HG03575 (cell line): ENCODE results near the gene IFT88.

Experiments used
- ATAC-seq: cut with Tn5 transposase; IDR thresholded peaks from one replicate; pipeline ENCODE4 v1.9.1; 2021; ENCODE audit not compliant: unreplicated experiment, insufficient number of reproducible peaks, low FRiP score; ENCODE audit errors: extremely low read depth

IFT88 gene

DNA sequence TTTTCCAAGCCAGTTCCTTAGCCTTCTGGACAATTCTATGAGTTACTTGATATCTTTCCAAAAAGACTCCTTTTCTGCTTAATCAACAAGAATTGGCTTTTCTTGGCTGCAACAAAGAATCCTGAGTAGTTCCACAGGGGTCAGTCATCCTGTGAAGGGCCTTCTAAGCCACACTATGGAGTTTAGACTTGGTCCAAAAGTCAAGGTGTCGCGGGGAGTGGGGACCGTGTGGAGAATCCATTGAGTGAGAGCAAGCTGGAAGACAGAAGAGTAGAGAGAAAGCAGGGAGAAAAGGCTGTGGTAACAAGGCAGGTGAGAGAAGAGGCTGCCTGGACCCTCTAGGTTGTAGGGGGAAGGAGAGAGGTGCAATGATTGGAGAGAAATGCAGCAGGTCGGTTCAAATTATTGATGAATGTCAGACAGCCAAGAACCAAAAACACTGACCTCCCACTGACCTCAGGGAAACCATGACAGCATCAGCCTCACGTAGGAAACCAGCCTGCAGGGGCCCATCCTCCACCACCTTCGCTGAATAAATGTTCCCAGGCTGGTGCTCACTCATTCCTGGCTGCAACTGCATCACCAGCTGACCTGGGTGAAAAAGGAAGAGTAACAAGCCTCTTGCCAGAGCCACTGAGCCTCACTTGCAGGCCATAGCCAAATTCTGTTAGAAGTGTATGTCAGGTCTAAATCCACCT, 7.1 kb upstream of the IFT88 start:
- no peak for ATAC-seq

DNA sequence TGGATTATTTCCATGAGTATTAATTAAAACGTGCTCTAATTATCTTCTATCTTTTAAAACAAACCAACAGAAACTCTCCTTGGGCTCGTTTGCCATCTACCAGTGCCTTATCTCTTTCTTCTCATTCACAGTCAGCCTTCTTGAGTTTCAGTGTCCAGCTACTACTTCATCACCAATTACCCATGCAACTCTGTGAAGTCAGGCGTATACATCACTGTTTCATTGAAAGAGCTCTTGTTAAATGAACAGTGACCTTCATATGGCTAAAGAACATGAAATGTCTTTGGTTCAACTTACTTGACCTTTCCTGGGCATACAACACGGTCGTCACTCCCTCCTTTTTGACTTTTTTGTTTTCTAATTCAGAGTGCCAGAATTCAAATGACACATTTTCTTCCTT, 5.2 kb upstream of the IFT88 start:
- no peak for ATAC-seq

DNA sequence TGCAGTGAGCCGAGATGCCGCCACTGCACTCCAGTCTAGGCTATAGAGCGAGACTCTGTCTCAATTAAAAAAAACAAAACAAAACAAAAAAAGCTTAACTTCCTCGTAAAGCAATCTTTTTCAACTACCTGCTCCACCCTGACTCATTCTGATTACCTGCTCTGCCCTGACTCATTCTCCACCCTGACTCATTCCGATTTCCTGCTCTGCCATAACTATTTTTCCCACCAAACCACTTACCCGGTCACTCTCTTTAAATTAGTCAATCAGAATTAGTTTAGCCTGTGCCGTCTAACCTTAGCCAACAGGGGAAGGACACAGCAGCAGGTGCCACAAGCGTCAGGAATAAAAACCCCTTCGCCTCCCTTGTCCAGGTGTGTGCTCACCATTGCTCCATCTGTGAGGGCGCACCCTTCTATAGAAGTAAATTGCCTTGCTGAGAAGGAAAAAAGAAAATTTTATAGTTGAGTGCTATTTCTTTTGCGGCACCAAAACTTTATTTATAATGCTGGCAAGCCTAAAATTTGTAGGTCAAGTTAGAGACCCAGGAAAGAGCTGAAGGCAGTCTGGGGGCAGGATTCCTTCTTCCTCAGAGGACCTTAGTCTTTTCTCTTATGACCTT, 1.7 kb upstream of the IFT88 start:
- ATAC-seq, result no peak

DNA sequence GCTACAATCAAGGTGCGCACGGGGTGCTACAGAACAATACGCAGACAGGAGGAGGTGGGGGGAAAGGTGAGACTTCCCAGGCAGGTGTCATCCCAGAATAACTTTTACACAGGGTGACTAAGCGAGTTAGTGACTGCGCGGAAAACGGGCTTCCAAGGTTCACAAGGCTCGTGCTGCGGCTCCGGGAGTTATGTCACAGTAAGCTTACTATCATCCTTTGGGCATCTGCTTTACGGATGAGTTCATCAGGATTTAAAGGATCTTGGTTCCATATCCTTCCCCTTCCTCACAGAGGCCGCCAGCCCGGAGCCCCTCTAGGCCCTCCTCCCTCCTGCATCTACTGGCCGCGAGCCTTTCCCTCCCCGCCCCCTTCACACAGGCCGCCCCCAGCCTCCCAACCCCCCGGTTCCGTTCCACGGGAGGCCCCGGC, 474 bp upstream of the IFT88 start:
- ATAC-seq, result no peak

DNA sequence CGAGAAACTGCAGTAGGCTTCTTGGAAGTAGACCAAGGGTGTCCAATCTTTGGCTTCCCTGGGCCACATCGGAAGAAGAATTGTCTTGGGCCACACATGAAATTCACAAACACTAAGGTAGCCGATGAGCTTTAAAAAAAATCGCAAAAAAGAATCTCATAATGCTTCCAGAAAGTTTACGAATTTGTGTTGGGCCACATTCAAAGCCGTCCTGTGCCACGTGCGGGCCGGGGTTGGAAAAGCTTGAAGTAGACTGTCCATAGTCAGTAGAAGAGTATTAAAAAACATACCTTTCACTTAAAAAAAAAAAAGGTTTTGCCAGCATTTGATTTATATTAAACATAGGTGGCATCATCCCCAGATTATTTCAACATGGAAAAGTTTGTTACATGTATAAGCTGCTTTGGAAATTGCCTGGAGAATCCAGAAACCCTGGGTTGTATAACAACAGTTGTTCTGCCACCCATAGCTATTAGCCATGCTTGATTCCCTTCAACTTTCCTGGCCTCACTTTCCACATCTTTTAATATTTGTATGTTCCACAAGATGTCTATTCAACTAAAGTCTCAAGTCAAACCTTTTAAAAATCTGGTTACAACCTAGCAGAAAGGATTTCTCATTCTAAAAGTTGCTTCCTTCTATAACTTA, 1.0 kb downstream of the IFT88 start:
- ATAC-seq, result no peak

DNA sequence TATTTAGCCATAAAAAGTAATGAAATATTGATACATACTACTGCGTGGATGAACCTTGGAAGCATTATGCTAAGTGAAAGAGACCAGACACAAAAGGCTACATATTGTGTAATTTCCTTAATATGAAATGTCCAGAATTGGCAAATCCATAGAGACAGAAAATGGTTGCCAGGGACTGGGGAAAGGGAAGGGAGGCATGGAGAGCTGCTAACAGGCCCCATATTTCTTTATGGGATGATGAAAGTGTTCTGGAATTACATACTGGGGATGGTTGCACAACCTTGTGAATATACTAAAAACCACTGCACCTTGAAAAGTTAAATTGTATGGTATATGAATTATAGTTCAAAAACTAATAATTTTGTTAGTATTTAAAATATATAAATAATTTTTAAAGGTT, 3.6 kb downstream of the IFT88 start:
- ATAC-seq, result no peak

DNA sequence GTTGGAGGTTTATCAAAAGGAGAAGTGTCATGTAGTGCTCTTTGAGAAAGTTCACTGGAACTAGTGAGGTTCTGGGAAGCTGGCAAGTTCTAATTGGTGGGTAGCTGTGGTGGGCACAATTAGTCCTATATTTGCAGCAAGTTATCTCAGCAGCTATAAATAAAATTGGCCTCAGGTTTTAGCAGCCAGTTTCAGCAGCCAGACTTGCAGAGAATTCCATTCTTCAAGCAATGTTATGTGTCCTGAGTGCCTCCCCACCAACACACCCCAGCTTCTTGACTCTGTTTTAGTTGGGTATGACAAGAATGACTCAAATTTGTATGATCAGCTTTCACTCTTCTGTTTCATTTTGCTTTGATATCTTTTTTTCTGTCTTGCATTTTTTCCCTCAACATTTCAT, 4.7 kb downstream of the IFT88 start:
- no peak for ATAC-seq

DNA sequence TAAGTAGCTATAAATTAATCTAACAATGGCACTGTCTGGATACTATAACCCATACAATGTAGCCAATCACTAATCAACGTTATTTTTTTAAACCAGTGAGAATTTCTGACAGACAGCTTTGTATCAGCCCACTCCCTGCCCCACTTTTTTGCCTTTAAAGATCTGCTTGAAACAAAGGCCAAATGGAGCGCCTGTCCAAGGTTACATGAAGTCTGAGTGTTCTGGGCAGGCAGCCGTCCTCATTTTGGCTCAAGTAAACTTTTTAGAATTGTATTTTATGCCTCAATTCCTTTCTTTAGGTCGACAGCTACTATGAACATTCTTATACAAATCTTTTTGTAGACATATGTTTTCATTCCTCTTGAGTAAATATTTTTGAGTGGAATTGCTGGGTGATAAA, 6.2 kb downstream of the IFT88 start:
- ATAC-seq, result no peak

DNA sequence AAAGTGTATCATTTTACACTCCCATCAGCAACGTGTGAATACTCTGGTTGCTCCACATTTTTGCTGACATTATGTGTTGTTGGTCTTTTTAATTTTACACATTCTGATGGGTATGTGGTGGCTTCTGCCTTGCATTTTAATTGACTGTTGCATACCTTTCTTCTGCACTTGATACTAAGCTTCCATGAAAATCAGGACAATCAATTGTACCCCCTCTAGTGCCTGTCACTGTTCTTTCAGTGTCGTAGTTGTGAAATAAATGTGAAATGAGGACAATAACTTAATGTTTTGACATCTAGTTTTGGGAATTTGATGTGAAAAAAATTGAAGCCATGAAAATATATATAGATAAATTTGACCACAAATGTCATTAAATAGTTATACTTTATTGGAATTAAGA, 6.7 kb downstream of the IFT88 start:
- ATAC-seq, result no peak

DNA sequence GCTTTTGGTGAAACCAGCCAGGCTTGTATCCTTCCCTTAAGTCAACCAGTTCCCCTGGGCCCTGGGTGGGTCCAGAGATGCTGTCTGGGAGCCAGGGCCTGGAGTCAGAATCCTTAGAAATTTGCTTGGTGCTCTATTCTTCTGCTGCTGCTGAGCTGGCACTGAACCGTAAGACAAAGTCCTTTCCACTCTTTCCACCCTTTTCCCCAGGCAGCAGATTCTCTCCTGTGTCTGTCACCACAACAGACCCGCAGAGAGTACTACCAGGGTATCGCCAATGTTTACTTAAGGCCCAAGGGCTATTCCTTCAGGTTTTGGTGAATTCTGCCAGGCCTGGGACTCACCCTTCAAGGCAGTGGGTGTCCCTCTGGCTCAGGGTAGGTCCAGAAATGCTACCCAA, 12.2 kb downstream of the IFT88 start:
- ATAC-seq, result no peak

DNA sequence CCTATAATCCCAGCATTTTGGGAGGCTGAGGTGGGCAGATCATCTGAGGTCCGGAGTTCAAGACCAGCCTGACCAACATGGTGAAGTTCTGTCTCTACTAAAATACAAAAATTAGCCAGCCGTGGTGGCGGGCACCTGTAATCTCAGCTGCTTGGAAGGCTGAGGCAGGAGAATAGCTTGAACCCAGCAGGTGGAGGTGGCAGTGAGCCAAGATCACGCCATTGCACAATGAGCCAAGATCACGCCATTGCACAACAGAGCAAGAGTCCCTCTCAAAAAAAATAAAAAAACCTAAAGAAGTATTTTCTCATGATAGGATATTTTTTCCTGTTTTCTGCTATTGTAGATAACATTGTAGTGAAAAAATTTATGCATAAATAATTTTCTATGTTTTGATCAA, 13.3 kb downstream of the IFT88 start:
- ATAC-seq, result no peak

DNA sequence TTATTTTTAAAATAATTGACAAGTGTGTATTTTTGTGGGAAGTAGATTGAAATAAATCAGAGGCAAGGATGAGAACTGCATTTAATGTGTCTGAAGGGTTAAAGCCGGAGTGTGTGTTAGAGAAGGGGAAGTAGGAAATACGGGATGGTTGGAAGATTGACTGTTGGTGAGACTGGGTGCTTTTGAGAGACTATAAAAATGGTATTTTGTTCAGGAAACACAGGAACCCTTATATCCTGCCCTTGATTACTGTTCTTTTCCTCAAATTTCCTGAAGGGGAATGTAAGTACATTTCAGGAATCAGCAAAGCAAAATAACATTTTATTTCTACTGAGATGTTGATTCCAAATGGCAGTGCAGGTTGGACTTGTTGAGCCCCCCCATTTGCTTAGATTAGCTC, 15.1 kb downstream of the IFT88 start:
- ATAC-seq, result no peak

DNA sequence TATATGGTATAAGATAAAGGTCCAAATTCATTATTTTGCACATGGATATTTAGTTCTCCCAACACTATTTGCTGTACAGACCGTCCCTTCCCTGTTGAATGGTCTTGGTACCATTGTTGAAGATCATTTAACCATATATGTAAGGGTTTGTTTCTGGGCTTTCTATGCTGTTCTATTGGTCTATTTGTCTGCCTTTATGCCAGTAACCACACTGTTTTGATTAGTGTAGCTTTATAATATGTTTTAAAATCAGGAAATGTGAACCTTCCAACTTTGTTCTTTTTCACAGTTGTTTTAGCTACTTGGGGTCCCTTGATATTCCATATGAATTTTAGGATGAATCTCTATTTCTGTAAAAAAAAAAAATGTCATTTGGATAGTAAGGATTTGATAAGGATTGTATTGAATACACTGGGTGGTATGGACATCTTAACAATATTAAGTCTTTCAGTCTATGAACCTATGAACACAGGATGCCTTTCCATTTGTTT, 16.9 kb downstream of the IFT88 start:
- ATAC-seq, result no peak

DNA sequence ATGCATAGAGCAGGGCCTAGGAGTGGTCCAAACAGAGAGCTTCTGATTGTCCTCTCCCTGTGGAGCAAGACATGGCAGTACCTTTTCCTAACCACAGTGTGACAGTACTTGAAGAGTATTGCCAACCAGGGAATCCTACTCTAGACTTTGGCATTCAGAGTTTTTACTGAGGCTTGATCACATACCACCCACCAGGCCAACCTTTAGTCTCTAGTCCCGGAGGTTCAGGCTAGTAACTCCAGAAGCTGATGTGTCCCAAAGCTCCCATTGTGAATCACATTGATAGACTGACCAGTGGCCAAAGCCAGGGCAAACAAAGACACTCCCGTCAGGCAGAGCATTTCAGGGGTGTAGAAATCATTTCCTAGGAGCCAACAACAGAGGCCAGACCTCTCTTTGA, 18.4 kb downstream of the IFT88 start:
- ATAC-seq, result no peak

DNA sequence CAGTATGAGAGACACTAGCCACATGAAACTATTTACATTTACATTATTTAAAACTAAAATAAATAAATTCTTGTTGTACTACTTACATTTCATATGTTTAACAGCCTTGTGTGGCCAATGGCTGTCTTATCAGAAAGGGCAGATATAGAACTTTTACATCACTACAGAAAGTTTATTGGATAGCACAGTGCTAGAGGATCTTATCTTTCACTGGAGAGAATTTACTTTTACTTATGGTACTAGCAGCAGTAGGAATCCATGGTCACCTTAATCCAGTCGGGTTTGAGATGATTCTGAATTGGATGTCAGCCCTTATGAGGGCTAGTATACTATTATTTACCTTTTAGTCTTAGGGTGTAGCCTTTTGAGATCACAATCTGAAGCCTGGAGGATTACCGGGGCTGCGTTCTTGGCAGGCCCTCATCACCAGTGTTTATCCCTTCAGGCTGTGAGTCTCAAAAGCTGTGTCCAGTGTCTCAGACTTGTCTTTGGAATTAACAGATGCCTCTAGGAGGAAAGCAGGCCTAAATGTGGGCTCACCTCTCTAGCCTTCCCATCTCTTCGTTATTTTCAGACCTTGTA, 21.7 kb downstream of the IFT88 start:
- ATAC-seq, result no peak

DNA sequence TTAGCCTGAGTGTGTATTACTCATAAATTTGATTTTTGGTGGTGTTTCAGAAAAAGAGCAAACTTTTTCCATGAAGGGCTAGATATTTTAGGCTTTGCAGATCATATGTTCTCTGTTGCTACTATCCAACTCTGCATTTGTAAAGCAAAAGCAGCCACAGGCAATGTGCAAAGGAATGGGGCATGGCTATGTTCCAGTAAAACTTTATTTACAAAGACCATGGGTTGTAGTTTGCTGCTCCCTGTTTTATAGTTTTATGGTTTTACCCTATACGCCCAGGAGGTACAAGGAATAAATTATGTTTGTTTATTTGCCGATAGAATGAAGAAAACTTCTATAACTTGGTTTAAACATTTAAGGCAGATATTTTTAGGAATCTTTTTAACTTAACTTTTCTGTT, 23.6 kb downstream of the IFT88 start:
- no peak for ATAC-seq

DNA sequence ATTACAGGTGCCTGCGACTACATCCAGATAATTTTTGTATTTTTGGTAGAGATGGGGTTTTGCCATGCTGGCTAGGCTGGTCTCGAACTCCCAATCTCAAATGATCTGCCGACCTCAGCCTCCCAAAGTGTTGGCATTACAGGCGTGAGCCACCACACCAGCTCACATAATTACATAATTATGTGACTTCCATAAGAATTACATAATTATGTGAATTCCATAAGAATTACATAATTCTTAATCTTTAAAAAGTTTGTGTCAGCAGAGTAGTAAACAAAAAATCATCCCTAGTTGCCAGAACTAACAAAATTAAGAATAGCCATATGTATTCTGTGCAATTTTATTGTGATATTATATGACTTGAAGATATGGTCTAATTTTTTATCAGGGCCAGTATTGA, 25.6 kb downstream of the IFT88 start:
- ATAC-seq, result no peak

DNA sequence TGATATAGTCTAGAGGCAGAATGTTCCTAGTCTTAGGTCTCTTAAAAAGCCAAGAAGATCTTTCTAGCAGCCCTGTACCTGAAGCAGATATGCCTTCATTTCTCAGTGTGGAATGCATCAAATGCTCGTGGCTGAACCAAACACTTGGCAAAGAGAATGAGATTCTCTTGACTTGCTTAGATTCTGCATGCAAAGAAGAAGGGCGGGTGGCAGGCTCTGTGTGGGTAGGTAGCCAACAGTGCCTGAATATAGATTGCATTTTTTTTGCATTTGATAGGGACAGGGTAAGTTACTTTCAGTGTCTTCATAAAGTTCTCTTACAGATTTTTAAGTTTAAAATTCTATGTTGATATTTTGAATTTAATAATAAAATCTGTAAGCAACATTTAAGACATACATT, 27.3 kb downstream of the IFT88 start:
- ATAC-seq, result no peak

DNA sequence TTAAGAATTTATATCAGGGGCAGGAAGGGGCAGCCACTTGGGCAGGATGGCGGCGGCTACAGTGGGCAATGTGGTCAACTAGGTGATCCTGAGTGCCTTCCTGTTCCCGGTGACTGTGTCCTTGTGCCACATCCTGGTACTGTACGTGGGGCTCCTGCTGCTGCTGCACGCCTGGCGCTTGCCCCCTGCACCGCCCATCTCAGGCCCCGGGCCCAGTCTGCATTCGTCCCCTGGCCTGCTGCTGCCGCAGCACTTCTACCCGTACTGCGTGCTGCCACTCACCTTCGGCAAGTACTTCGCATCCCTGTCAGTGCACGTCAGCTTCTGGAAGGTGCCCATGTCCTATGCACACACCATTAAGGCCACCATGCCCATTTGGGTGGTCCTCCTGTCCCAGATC, 40.1 kb downstream of the IFT88 start:
- ATAC-seq, result no peak

DNA sequence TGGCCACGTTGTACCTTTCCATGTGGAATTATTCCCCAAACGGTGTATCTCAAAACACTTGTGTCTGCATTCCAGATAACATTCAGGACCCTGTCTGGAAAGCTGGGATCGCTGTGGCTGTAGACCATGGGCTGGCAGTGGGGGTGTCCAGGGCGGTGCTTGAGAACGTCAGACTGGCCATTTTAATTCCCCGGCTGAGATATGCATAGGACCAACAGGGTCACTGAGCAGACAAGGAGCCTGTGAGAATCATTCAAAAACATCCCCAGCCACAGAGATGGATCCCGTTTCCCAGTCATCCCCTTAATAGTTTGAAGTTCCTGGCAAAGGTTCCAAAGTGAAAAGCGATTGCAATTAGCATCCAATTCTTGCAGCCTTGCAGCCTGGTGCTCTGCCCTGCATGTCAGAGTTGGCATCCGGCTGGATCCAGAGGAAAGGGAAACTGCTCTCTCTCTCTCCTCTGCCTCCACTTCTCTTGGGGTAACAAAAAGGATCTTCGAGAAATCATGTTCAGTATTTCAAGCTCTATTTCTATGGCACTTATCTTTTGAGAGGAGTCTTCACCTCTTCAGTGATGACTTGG, 41.6 kb downstream of the IFT88 start:
- no peak for ATAC-seq
